ENCODE measurements around the gene SLC22A1. TPM values are rescaled to one million over a fixed set of nuclear protein-coding genes. Genes with fewer than 3 reads are reported as not detected.

Gene SLC22A1
- total RNA-seq, 1 donor from 2014 or later = 3.2 TPM

DNA sequence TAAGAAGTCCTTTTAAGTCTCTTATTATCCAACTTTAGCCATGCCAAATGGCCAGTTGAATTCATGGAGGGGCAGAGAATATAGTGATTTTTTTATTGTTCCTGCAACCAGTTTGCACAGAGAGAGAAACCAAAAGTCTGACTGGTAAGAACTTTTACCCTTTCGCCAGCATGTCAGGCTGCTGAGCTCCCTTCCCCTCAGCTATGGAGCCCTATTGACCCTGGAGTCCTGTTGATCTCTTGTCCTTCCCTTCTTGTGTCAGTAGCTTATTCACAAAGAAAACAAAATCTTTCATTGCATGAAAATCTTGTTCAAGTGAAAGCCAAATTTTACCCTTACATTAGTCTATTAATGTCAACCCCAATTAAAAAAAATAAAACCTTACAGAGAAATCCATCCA is 1.5 kb upstream of the SLC22A1 start:
- H3K4me3 Mint-ChIP-seq (ENCODE audit: unreplicated experiment) = no peak overlapping the region
- TF ChIP-seq, protein P1, sequence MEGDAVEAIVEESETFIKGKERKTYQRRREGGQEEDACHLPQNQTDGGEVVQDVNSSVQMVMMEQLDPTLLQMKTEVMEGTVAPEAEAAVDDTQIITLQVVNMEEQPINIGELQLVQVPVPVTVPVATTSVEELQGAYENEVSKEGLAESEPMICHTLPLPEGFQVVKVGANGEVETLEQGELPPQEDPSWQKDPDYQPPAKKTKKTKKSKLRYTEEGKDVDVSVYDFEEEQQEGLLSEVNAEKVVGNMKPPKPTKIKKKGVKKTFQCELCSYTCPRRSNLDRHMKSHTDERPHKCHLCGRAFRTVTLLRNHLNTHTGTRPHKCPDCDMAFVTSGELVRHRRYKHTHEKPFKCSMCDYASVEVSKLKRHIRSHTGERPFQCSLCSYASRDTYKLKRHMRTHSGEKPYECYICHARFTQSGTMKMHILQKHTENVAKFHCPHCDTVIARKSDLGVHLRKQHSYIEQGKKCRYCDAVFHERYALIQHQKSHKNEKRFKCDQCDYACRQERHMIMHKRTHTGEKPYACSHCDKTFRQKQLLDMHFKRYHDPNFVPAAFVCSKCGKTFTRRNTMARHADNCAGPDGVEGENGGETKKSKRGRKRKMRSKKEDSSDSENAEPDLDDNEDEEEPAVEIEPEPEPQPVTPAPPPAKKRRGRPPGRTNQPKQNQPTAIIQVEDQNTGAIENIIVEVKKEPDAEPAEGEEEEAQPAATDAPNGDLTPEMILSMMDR (IDR thresholded peaks at IDR 0.05; ENCODE audit: insufficient read depth, low read depth, low read length) = no peak
- no peak for TF ChIP-seq EZH2 (IDR thresholded peaks at IDR 0.05; ENCODE audit: insufficient read depth, low read length)
- no peak for FAIRE-seq

DNA sequence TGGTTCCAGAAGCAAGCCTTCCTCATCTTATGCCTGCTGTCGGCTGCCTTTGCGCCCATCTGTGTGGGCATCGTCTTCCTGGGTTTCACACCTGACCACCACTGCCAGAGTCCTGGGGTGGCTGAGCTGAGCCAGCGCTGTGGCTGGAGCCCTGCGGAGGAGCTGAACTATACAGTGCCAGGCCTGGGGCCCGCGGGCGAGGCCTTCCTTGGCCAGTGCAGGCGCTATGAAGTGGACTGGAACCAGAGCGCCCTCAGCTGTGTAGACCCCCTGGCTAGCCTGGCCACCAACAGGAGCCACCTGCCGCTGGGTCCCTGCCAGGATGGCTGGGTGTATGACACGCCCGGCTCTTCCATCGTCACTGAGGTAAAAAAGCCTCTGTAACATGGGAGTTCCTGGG is 366 bp downstream of the SLC22A1 start:
- FAIRE-seq = no peak
- H4K20me1 ChIP-seq (ENCODE audit: insufficient read depth, low read length) = no peaks in the 10 kb centered on the region
- Mint-ChIP-seq H3K9me3 (ENCODE audit: unreplicated experiment) (peaks cover 4% of the 10 kb centered on the region), H3K4me1 (ENCODE audit: low read depth, unreplicated experiment) (no peaks in the 10 kb centered on the region), H3K27me3 (ENCODE audit: low read depth, unreplicated experiment) (peaks cover 4% of the 10 kb centered on the region), H3K36me3 (ENCODE audit: low read depth, unreplicated experiment) (peaks cover 35% of the 10 kb centered on the region), H3K27ac (ENCODE audit: unreplicated experiment) (no peak overlapping the region), H3K4me3 (ENCODE audit: unreplicated experiment) (no peak overlapping the region)
- no peak overlapping the region for H3K4me2 ChIP-seq (ENCODE audit: low read length)
- no peak for DNase-seq (ENCODE audit: low read depth)
- TF ChIP-seq, protein P1 (IDR thresholded peaks at IDR 0.05; ENCODE audit: insufficient read depth, low read depth, low read length) = no peak
- TF ChIP-seq EZH2 (IDR thresholded peaks at IDR 0.05; ENCODE audit: insufficient read depth, low read length) = no peak
- no peaks in the 10 kb centered on the region for H3K79me2 ChIP-seq (ENCODE audit: insufficient read depth, low read length)
- H3K27ac ChIP-seq (ENCODE audit: low read depth, low read length) = no peak overlapping the region
- H3K4me3 ChIP-seq (ENCODE audit: insufficient read depth, low read depth, low read length) = no peak overlapping the region
- no peak overlapping the region for H3K9ac ChIP-seq (ENCODE audit: low read length)
- no peaks in the 10 kb centered on the region for H3K4me1 ChIP-seq (ENCODE audit: insufficient read depth, low read length)
- no peak overlapping the region for H2AFZ ChIP-seq (ENCODE audit: low read depth, low read length)
- peaks cover 6% of the 10 kb centered on the region for H3K9me3 ChIP-seq (ENCODE audit: insufficient read depth, low read depth, low read length)
- no peaks in the 10 kb centered on the region for H3K36me3 ChIP-seq (ENCODE audit: insufficient read depth, low read length)
- H3K27me3 ChIP-seq (ENCODE audit: insufficient read depth, low read length) = no peaks in the 10 kb centered on the region

More for the DNA sequence above, 1.5 kb upstream of the SLC22A1 start:
- Histone ChIP-seq H3K9ac (ENCODE audit: low read length) (no peak overlapping the region), H3K4me3 (ENCODE audit: insufficient read depth, low read depth, low read length) (no peak overlapping the region), H3K27ac (ENCODE audit: low read depth, low read length) (no peak overlapping the region), H3K36me3 (ENCODE audit: insufficient read depth, low read length) (no peaks in the 10 kb centered on the region), H3K4me2 (ENCODE audit: low read length) (no peak overlapping the region), H3K9me3 (ENCODE audit: insufficient read depth, low read depth, low read length) (peaks cover 6% of the 10 kb centered on the region), H4K20me1 (ENCODE audit: insufficient read depth, low read length) (no peaks in the 10 kb centered on the region), H2AFZ (ENCODE audit: low read depth, low read length) (no peak overlapping the region), H3K79me2 (ENCODE audit: insufficient read depth, low read length) (no peaks in the 10 kb centered on the region), H3K27me3 (ENCODE audit: insufficient read depth, low read length) (no peaks in the 10 kb centered on the region), H3K4me1 (ENCODE audit: insufficient read depth, low read length) (no peaks in the 10 kb centered on the region)
- no peak for DNase-seq (ENCODE audit: low read depth)
- peaks cover 4% of the 10 kb centered on the region for H3K27me3 Mint-ChIP-seq (ENCODE audit: low read depth, unreplicated experiment)
- H3K27ac Mint-ChIP-seq (ENCODE audit: unreplicated experiment) = no peak overlapping the region
- H3K4me1 Mint-ChIP-seq (ENCODE audit: low read depth, unreplicated experiment) = no peaks in the 10 kb centered on the region
- H3K9me3 Mint-ChIP-seq (ENCODE audit: unreplicated experiment) = peaks cover 4% of the 10 kb centered on the region
- peaks cover 37% of the 10 kb centered on the region for H3K36me3 Mint-ChIP-seq (ENCODE audit: low read depth, unreplicated experiment)

DNA sequence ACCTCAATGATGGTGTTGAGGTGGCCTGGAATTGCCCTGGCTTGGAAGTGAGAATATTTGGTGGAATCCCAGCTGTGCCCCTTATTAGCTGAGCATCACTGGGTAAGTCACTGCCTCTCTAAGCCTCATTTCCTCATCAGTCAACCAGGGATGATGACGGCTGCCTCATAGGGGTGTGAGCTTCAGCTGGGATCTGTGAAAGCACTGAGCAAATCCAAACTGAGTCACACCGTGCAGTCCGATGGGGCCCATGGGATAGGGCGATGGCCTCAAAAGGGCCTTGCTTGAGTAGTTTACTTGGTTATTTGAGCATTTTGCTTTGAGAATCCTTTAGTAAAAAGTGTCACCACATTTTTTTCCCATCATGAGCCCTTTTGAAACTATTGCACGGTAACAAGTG is 1.1 kb downstream of the SLC22A1 start:
- Histone ChIP-seq H3K36me3 (ENCODE audit: insufficient read depth, low read length) (no peaks in the 10 kb centered on the region), H3K4me3 (ENCODE audit: insufficient read depth, low read depth, low read length) (no peak overlapping the region), H3K4me2 (ENCODE audit: low read length) (no peak overlapping the region), H2AFZ (ENCODE audit: low read depth, low read length) (no peak overlapping the region), H3K9me3 (ENCODE audit: insufficient read depth, low read depth, low read length) (peaks cover 3% of the 10 kb centered on the region), H3K9ac (ENCODE audit: low read length) (no peak overlapping the region), H4K20me1 (ENCODE audit: insufficient read depth, low read length) (no peaks in the 10 kb centered on the region), H3K27me3 (ENCODE audit: insufficient read depth, low read length) (no peaks in the 10 kb centered on the region), H3K79me2 (ENCODE audit: insufficient read depth, low read length) (no peaks in the 10 kb centered on the region), H3K27ac (ENCODE audit: low read depth, low read length) (no peak overlapping the region), H3K4me1 (ENCODE audit: insufficient read depth, low read length) (no peaks in the 10 kb centered on the region)
- Mint-ChIP-seq H3K4me3 (ENCODE audit: unreplicated experiment) (no peak overlapping the region), H3K9me3 (ENCODE audit: unreplicated experiment) (peaks cover 4% of the 10 kb centered on the region), H3K36me3 (ENCODE audit: low read depth, unreplicated experiment) (peaks cover 30% of the 10 kb centered on the region), H3K4me1 (ENCODE audit: low read depth, unreplicated experiment) (no peaks in the 10 kb centered on the region), H3K27me3 (ENCODE audit: low read depth, unreplicated experiment) (peaks cover 4% of the 10 kb centered on the region), H3K27ac (ENCODE audit: unreplicated experiment) (no peak overlapping the region)
- FAIRE-seq = no peak
- no peak for DNase-seq (ENCODE audit: low read depth)
- TF ChIP-seq, protein P1 (IDR thresholded peaks at IDR 0.05; ENCODE audit: insufficient read depth, low read depth, low read length) = no peak
- no peak for TF ChIP-seq EZH2 (IDR thresholded peaks at IDR 0.05; ENCODE audit: insufficient read depth, low read length)

All from astrocyte (in vitro differentiated cells and primary cell).